ENCODE data around the gene ARMH1.

DNA sequence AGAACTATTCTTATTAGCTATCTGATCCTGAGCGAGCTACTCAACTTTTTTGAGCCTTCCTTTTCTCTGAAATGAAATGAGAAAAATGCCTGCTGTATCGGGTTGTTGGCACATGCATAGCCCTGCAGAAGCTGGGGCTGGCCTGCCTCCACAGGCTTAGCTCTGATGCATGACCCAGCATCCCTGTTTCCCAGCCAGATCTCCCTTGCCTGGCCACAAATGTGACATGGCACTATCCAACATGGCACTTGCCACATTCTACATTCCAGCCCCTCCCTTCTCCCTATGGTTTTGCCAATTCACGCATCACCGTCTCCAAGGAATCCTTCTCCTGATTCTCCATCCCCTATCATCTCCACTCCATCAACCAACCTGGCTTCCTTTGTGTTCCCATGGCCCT, 42.6 kb downstream of the ARMH1 start:
- TF ChIP-seq, protein P1, sequence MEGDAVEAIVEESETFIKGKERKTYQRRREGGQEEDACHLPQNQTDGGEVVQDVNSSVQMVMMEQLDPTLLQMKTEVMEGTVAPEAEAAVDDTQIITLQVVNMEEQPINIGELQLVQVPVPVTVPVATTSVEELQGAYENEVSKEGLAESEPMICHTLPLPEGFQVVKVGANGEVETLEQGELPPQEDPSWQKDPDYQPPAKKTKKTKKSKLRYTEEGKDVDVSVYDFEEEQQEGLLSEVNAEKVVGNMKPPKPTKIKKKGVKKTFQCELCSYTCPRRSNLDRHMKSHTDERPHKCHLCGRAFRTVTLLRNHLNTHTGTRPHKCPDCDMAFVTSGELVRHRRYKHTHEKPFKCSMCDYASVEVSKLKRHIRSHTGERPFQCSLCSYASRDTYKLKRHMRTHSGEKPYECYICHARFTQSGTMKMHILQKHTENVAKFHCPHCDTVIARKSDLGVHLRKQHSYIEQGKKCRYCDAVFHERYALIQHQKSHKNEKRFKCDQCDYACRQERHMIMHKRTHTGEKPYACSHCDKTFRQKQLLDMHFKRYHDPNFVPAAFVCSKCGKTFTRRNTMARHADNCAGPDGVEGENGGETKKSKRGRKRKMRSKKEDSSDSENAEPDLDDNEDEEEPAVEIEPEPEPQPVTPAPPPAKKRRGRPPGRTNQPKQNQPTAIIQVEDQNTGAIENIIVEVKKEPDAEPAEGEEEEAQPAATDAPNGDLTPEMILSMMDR (conservative IDR thresholded peaks at IDR 0.05; ENCODE audit: low read depth, low read length) = no peak
- no peak for TF ChIP-seq EZH2phosphoT487 (IDR thresholded peaks at IDR 0.05; ENCODE audit: borderline replicate concordance, low read length)

Measured in PC-3 (cell line).